GM21360 (cell line): ENCODE data around the gene LMTK3.

Experiments
- ATAC-seq: cut with Tn5 transposase; IDR thresholded peaks from one replicate; pipeline ENCODE4 v1.9.1; 2021; ENCODE audit warnings: mild to moderate bottlenecking, moderate library complexity; ENCODE audit not compliant: unreplicated experiment

The LMTK3 gene

DNA sequence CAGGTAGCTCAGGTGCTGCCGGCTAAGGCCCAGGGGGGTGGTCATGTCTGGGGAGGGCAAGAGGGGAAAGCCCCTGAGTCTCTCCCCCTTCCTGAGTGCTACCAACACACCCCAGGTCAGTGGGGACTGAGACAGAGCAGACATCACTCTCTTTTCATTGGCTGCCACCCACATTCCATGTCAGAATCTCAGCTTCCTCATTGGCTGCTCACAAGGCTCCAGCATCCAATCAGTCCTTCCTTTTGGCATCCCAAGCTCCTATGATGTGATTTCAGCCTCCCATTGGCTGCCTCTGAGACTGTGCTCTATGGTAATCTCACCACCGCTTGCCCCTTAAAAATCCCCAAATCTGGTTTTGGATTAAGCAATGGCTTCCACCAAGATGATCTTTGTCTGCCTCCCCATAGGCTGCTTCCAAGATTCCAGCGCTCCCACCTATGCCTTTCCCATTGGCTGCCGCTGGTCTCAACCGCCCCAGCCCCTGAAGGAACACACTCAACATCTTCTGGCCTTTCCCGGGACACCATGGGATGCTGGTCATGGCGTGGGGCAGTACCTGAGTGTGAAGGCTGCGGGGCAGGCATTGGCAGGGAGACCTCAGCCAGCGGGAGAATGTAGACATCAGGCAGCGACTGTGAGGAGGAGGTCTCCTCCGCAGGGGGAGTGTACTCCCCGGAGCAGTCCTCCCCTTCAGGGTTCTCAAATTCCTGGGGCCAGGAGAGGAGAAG lies 2.0 kb downstream of the LMTK3 start:
- ATAC-seq = no peak

- no peak for ATAC-seq
Measured at GRCh38 chr19:48508729-48509411, 2.8 kb downstream of the LMTK3 start.

- no peak for ATAC-seq
Measured at GRCh38 chr19:48507911-48508439, 3.7 kb downstream of the LMTK3 start.

- no peak for ATAC-seq
Measured at GRCh38 chr19:48506138-48506733, 5.4 kb downstream of the LMTK3 start.

DNA sequence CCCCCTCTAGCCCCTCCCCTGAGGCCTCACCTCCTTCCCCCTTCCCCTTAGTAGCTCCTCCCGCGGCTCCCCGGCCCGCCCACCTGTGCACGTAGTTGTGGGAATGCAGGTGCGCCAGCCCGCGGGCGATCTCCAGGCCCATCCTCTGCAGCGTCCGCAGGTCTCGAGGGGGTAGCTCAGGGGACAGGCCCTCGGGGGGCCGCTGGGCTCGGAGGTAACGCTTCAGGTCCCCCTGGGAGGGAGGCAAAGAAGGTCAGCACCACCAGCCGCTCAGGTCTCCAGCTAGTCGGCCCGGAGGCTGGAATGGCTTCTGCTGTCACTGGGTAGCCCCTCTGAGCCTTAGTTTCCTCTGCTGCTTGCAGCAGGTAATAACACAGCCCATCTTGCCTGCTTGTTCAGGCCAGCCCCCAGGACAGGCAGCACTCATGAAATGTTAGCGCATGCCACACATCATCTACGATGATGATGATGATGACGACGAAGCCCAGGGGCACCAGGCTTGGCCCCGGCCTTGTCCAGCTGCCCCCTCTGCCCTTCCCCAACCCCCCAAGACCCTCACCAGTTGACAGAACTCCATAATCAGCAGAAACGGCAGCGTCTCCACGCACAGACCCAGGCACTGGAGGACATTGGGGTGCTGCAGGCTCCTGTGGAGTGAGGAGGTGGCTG lies 9.2 kb downstream of the LMTK3 start:
- ATAC-seq = no peak

DNA sequence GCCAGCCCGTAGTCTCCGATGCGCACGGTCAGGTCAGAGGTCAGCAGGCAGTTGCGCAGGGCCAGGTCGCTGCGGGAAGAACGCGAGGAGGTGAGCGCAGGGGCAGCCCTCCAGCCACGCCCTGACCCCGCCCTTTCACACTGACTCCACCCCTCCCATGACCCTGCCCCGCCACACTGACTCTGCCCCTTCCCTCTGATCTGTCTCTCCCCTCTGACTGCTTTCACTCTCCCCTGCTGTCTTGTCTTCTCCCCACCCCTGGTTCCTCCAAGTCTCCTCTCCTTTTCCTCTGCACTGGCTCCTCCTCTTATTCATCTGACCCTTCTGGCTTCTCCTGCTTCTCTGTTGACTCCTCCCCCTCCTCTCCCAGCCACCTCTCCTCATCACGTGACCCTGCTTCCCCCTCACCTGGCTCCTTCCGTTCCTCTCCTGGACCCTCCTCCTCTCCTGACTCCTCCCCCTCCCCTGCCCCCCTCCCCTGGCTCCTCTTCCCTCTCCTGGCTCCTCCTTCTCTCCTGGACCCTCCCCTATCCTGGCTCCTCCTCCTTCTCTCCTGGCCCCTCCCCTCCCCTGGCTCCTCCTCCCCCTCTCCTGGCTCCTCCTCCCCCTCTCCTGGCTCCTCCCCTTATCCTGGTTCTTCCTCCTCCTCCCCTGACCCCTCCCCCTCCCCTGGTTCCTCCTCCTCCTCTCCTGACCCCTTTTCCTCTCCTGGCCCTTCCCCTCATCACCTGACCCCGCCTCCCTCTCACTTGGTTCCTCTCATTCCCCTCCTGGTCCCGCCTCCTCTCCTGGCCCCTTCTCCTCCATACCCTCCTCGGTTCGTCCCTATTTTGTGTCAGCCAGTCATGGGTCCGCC lies 9.9 kb downstream of the LMTK3 start:
- ATAC-seq = no peak

GRCh38 chr19:48500830-48501493 lies 10.7 kb downstream of the LMTK3 start:
- no peak for ATAC-seq

- ATAC-seq = no peak
Measured at GRCh38 chr19:48499316-48500090, 12.1 kb downstream of the LMTK3 start.

GRCh38 chr19:48498595-48499311 lies 12.9 kb downstream of the LMTK3 start:
- ATAC-seq = no peak

- no peak for ATAC-seq
Measured at GRCh38 chr19:48497728-48498594, 13.7 kb downstream of the LMTK3 start.

- no peak for ATAC-seq
Measured at GRCh38 chr19:48496959-48497727, 14.5 kb downstream of the LMTK3 start.

- no peak for ATAC-seq
Measured at GRCh38 chr19:48495396-48495795, 16.2 kb downstream of the LMTK3 start.

DNA sequence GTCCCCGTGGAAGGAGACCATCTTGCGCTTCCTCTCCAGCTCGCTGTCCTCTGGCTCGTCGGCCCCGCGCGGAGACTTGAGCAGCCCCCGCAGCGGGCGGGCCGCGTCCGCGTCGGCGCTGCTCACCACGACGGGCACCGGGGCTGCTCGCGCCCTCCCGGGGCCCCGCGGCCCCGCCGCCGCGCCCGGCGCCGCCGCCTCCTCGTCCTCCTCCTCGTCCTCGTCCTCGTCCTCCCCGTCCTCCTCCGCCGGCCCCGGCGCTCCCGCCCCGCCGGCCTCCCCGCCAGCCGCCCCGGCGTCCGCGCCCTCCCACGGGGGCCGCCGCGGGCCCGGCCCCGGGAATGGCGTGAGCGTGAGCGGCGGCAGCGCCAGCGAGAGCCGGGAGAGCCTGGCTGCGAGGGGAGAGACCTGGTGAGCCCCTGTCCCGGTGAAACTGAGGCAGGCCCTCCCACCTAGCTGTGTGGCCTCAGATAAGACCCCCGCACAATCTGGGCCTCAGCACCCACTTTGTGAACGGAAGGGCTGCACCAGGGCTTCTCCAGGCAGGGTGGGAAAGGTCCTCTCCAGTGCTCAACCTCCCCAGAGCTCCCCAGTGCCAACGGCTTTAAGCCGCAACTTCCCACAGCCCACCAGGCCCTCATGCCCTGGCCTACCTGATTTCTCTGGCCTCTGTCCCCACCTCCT lies 17.8 kb downstream of the LMTK3 start:
- ATAC-seq = peak; percentile 6

DNA sequence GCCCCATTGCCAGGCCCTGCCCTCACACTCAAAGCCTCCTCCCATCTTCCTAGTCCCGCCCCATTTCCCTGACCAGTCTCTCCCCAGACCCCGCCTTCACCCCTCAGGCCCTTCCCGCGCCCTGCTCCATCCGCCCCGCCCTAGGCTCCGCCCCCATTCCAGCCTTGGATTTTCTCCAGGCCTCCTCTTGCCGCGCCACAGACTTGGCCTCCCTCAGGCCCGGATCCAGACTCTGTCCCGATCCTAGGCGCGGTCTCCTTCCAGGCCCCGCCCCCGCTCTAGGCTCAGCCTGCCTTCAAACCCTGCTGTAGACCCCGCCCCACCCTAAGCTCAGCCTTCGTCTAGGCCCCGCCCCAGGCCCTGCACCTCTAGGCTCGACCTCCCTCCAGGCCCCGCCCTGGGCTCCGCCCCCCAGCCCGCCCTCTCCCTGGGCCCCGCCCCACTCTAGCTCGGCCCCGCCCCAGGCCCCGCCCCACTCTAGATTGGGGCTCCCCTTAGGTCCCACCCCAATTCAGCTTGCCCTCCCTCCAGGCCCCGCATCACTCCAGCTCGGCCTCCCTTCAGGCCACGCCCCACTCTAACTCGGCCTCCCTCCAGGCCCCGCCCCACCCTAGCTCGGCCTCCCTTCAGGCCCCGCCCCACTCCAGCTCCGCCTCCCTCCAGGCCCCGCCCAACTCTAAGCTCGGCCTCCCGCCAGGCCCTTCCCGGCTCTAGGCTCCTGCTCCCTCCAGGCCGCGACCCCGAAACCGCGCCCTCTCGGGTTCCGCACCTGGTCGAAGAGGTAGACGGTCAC lies 18.5 kb downstream of the LMTK3 start:
- peak; percentile 56 for ATAC-seq

- no peak for ATAC-seq
Measured at GRCh38 chr19:48491793-48492123, 19.9 kb downstream of the LMTK3 start.
